SJSA1 (cell line): ENCODE data around the gene NUBP2. TPM values are rescaled to one million over a fixed set of nuclear protein-coding genes. Genes with fewer than 3 reads are reported as not detected.

Source experiments
- DNase-seq, 2 experiments: peaks; one replicate each; pipeline ENCODE4 v3.0.0-alpha.2; 2015 to 2020; ENCODE audit warnings: low spot score in 2 of 2, low read depth in 1 of 2
- H3K27ac ChIP-seq: fragments of 250-450 bp; sonication (Bioruptor Pico); 2 replicates; pipeline ENCODE4 v1.5.1; 2020; ENCODE audit warnings: mild to moderate bottlenecking, moderate library complexity
- H3K27me3 ChIP-seq: fragments of 250-450 bp; sonication (Bioruptor Pico); replicated peaks from 2 replicates; pipeline ENCODE4 v1.5.1; 2020; ENCODE audit warnings: mild to moderate bottlenecking, moderate library complexity
- H3K36me3 ChIP-seq: fragments of 250-450 bp; sonication (Bioruptor Pico); 2 replicates; pipeline ENCODE4 v1.5.1; 2020; ENCODE audit warnings: mild to moderate bottlenecking
- H3K4me1 ChIP-seq: fragments of 250-450 bp; sonication (Bioruptor Pico); replicated peaks from 2 replicates; pipeline ENCODE4 v1.6.1; 2021; ENCODE audit warnings: mild to moderate bottlenecking
- H3K4me3 ChIP-seq: fragments of 250-450 bp; sonication (Bioruptor Pico); 2 replicates; pipeline ENCODE4 v1.5.1; 2020; ENCODE audit warnings: mild to moderate bottlenecking
- H3K9me3 ChIP-seq: fragments of 250-450 bp; sonication (Bioruptor Pico); replicated peaks from 2 replicates; pipeline ENCODE4 v1.5.1; 2020; ENCODE audit warnings: mild to moderate bottlenecking
- total RNA-seq: library from RNA; depleted of rRNA; stranded (reverse); fragments of >200 nt; shearing (Covaris generic); gene quantifications from 2 replicates; pipeline ENCODE4 v1.2.3, GENCODE V29; 2014

The NUBP2 gene
- total RNA-seq, 1 experiment from 2014 or later: 117 TPM

- H3K36me3 ChIP-seq: peaks cover 5% of the 10 kb centered on the region
- H3K27me3 ChIP-seq: no peaks in the 10 kb centered on the region
- H3K9me3 ChIP-seq: no peaks in the 10 kb centered on the region
- peaks cover 5% of the 10 kb centered on the region for H3K4me1 ChIP-seq
- H3K4me3 ChIP-seq: no peak overlapping the region
- DNase-seq: no peak
- H3K27ac ChIP-seq: no peak overlapping the region
These were observed 38.2 kb downstream of the NUBP2 start for GRCh38 chr16:1820946-1821290.

DNA sequence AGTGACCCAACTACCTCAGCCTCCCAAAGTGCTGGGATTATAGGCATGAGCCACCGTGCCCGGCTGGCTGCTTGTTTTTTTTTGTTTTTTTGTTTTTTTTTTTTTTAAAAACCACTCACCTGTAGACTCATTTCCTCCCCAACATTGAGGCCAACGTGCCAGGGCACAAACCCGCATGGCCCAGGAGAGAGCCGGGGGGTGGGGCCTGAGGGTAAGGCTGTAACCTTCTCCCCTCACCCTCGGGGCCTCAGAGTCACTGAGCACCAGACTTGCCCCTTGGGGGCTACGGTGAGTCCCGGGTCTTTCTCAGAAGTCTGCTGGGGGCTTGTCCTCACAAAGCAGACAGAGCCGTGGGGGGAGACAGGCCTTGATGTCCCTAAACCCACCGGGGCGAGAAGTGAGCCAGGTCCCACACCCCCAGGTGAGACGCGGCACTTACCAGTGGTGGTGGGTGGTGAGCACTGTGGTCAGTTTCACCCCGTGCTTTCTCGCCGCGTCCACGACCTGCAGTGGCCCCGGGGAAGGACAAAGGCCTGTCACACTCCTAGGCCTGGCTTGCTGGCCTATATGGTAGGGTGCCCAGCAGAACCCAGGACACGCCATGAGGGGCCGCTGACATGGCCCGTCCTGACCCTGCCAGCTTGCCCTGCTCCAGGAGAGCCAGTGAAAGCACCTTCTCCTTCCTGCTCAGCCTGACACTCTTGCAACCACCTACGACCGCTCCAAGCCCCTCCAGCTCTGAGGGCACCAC is 39.3 kb downstream of the NUBP2 start:
- no peak overlapping the region for H3K27ac ChIP-seq
- H3K4me1 ChIP-seq: peaks cover 10% of the 10 kb centered on the region
- no peak overlapping the region for H3K4me3 ChIP-seq
- no peak for DNase-seq
- H3K36me3 ChIP-seq: no peaks in the 10 kb centered on the region; the same call in 1 of the 2 replicates
- H3K9me3 ChIP-seq: no peaks in the 10 kb centered on the region
- H3K27me3 ChIP-seq: no peaks in the 10 kb centered on the region

GRCh38 chr16:1822801-1823200 is 40.0 kb downstream of the NUBP2 start:
- Histone ChIP-seq H3K27ac (no peak overlapping the region), H3K9me3 (no peaks in the 10 kb centered on the region), H3K36me3 (no peaks in the 10 kb centered on the region; the same call in 1 of the 2 replicates), H3K27me3 (no peaks in the 10 kb centered on the region), H3K4me1 (peaks cover 17% of the 10 kb centered on the region), H3K4me3 (no peak overlapping the region)
- no peak for DNase-seq

DNA sequence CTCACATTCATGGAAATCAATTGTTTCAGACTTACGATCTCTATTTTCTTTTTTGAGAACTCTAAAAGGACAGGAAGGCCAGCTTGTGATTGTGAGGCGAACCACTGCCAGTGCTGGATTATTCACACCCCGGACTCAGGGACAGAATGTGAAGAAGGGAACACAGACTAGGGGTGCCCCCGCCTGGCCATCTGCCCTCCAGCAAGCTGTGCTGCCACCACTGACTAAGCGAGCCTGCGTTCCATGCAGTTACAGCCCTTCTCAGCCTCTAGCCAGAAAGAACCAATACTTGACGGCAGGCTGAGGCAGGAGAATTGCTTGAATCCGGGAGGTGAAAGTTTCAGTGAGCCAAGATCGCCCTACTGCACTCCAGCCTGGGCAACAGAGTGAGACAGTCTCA is 41.1 kb downstream of the NUBP2 start:
- Histone ChIP-seq H3K9me3 (no peaks in the 10 kb centered on the region), H3K27me3 (no peaks in the 10 kb centered on the region), H3K4me3 (no peak overlapping the region), H3K27ac (no peak overlapping the region), H3K4me1 (peaks cover 24% of the 10 kb centered on the region), H3K36me3 (peaks cover 3% of the 10 kb centered on the region)
- peak; percentile 20 to 70 for DNase-seq

DNA sequence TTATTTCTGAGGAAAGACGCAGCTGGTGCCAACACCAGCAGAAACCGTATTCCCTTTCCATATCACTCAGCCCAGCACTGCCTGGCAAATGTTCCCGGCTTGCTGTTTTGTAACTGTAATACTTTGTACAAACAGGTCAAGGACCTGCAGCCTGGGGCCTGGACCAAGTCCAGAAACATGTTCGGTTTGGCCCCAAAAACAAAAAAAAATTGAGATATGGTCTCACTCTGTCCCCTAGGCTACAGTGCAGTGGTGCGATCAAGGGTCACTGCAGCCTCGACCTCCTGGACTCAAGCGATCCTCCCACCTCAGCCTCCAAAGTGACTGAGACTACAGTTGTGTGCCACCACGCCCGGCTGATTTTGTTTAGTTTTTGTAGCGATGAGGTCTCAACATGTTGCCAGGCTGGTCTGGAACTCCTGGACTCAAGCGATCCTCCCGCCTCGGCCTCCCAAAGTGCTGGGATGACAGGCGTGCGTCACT is 42.7 kb downstream of the NUBP2 start:
- H3K36me3 ChIP-seq: peaks cover 17% of the 10 kb centered on the region
- H3K27me3 ChIP-seq: no peaks in the 10 kb centered on the region
- H3K4me3 ChIP-seq: peak overlapping the region; percentile 86
- H3K27ac ChIP-seq: no peak overlapping the region
- H3K4me1 ChIP-seq: peaks cover 24% of the 10 kb centered on the region
- no peaks in the 10 kb centered on the region for H3K9me3 ChIP-seq
- no peak for DNase-seq

DNA sequence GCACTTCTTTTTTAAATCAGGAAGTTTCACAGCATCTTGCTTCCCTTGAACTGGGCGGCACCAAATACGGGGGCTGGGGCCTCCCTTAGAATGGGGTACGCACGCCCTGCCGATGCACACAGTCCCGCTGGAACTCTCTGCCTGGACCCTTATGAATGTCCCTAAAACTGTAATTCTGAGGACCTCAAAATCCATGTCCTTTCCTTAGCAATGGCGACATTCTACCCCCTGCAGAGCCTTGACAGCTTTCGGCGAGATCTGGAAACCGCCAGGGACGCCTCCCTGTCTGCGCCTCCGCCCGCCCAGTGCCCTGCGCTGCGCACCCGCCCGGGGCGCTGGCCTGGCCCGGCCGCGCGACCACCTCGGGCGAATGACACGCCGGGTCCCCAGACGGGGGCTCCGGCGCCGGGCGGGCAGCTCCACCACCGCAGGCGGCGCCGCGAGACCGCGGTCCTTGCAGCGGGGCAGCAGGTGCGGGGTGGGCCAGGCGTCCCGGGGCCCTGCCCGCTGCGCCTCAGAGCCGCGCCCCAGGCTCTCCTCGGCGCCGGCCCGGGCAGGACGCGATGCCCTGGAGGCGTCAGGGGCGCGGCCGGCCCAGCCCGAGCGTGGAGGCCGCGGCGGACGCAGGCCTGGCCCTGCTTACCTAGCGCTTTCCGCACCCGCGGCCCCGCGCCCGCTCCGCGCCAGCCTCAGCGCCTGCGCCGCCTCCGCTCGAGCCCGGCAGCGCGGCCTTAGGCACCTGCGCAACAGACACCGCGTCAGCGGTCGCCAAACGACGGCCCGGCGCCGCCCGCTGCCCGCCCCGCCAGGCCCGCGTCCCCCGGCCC is 43.3 kb downstream of the NUBP2 start:
- H3K27ac ChIP-seq: no peak overlapping the region
- no peaks in the 10 kb centered on the region for H3K9me3 ChIP-seq
- no peaks in the 10 kb centered on the region for H3K27me3 ChIP-seq
- H3K36me3 ChIP-seq: peaks cover 22% of the 10 kb centered on the region
- no peak for DNase-seq
- H3K4me1 ChIP-seq: peaks cover 24% of the 10 kb centered on the region
- peak overlapping the region; percentile 86 for H3K4me3 ChIP-seq

GRCh38 chr16:1826691-1827573 is 44.2 kb downstream of the NUBP2 start, which contains the start of the genes FAHD1 and HAGH:
FAHD1 (plus strand) TSS chr16:1827206; CDS start chr16:1827239, 33 bp downstream.
HAGH (minus strand) TSS chr16:1826825; CDS start chr16:1826787, 38 bp downstream.
- DNase-seq: peak; percentile 91 to 98
- H3K4me1 ChIP-seq: peaks cover 24% of the 10 kb centered on the region
- H3K27ac ChIP-seq: peak within 1 kb of the TSS; percentile 39
- H3K4me3 ChIP-seq: peak within 1 kb of the TSS; percentile 86
- peaks cover 22% of the 10 kb centered on the region for H3K36me3 ChIP-seq
- H3K9me3 ChIP-seq: no peaks in the 10 kb centered on the region
- no peaks in the 10 kb centered on the region for H3K27me3 ChIP-seq

DNA sequence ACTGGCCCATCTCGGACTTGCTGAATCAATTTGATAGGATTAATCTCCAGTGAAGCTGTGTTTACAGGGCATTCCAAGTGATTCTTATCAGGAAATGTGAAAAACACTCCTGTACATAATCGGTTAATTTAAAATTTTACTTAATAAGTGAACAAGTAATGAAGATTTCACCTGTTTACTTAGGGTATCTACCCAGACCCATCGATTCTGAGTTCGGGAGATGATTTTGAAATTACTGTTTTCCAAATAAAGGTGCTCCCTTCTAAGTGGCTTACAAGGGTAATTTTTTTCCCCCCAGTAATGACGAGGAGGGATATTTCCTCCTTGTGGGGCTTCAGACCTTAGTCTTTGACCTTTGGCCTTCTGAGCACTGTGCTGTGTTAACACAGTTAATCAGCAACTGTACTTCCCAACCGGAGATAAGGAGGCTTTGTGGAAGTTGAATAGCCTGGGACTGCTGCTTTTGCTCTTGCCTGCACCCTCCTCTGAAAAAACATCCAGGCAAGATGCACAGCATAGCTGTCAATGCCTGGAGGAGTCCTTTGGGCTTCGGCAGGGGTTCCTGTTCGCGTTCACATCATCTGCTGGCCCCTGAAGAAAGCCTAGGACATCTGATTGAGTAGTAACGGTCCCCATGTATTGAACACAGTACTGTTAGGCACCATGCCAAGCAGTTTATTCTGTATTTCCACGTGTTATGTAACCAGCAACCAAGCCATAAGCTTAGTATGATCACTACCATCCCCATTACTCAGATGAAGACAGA is 46.1 kb downstream of the NUBP2 start:
- H3K4me1 ChIP-seq: peaks cover 24% of the 10 kb centered on the region
- H3K27ac ChIP-seq: no peak overlapping the region
- DNase-seq: no peak
- H3K27me3 ChIP-seq: no peaks in the 10 kb centered on the region
- H3K36me3 ChIP-seq: peaks cover 22% of the 10 kb centered on the region
- no peaks in the 10 kb centered on the region for H3K9me3 ChIP-seq
- no peak overlapping the region for H3K4me3 ChIP-seq

GRCh38 chr16:1830213-1830612 is 47.5 kb downstream of the NUBP2 start:
- H3K9me3 ChIP-seq: no peaks in the 10 kb centered on the region
- H3K36me3 ChIP-seq: peaks cover 22% of the 10 kb centered on the region
- no peaks in the 10 kb centered on the region for H3K27me3 ChIP-seq
- no peak overlapping the region for H3K27ac ChIP-seq
- H3K4me1 ChIP-seq: peaks cover 24% of the 10 kb centered on the region
- DNase-seq: no peak
- H3K4me3 ChIP-seq: no peak overlapping the region

DNA sequence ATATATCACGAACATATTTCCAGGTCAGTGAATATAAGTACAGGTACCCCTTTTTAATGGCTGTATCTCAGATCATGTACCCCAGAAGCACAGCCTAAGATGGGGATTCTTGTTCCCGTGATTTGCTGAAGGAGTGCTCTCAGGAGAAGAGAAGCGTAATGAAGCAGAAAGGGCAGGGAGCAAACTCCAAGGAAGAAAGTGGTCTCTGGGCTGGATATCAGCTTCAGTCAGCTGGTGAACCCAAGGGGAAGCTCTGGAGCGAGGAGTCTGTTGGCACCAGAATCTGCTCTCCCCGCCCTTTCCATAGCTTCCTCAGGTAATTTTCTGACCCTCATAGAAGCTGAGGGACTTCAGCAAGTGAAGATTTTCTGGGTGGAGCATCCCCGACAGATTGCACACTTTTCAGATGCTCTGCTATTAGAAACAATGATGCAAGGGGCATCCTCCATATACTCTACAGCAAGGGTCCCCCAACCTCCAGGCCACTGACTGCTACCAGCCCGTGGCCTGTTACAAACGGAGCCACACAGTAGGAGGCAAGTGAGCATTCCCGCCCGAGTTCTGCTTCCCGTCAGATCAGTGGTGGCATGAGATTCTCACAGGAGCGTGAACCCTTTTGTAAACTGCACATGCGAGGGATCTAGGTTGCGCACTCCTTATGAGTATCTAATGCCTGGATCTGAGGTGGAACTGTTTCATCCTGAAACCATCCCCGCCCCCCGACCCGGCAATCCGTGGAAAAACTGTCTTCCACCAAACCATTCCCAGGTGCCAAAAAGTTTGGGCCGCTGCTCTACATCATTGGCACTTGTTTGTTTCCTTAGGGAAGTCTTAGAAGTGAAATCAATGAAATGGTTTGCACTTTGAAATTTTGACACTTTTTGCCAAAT is 48.7 kb downstream of the NUBP2 start:
- peaks cover 22% of the 10 kb centered on the region for H3K36me3 ChIP-seq
- H3K9me3 ChIP-seq: no peaks in the 10 kb centered on the region
- peaks cover 14% of the 10 kb centered on the region; the same call in 1 of the 2 replicates for H3K4me1 ChIP-seq
- H3K4me3 ChIP-seq: no peak overlapping the region
- H3K27ac ChIP-seq: no peak overlapping the region
- no peaks in the 10 kb centered on the region for H3K27me3 ChIP-seq
- no peak for DNase-seq

GRCh38 chr16:1832838-1833454 is 50.2 kb downstream of the NUBP2 start:
- H3K27ac ChIP-seq: no peak overlapping the region
- no peak for DNase-seq
- H3K36me3 ChIP-seq: peaks cover 22% of the 10 kb centered on the region
- peaks cover 5% of the 10 kb centered on the region; the same call in 1 of the 2 replicates for H3K4me1 ChIP-seq
- H3K27me3 ChIP-seq: no peaks in the 10 kb centered on the region
- no peak overlapping the region for H3K4me3 ChIP-seq
- H3K9me3 ChIP-seq: no peaks in the 10 kb centered on the region

GRCh38 chr16:1834096-1834495 is 51.3 kb downstream of the NUBP2 start:
- no peak for DNase-seq
- H3K27me3 ChIP-seq: no peaks in the 10 kb centered on the region
- no peak overlapping the region for H3K27ac ChIP-seq
- H3K9me3 ChIP-seq: no peaks in the 10 kb centered on the region
- no peaks in the 10 kb centered on the region for H3K4me1 ChIP-seq
- H3K36me3 ChIP-seq: peaks cover 16% of the 10 kb centered on the region
- no peak overlapping the region for H3K4me3 ChIP-seq
